Adrenal gland (tissue), 5 donors: Measurements from ENCODE around the gene CD34.

Experiments
- CTCF ChIP-seq, 6 experiments: fragments of 450-650 bp in 4 of 6; fragments of 200-600 bp in 2 of 6; sonication (generic) in 1 of 6; IDR thresholded peaks; 1 replicate in 5 of 6; 2 replicates in 1 of 6; pipeline versions ENCODE4 v1.5.1 to v1.8.0; 2016 to 2021; ENCODE audit warnings: antibody characterized with exemption in 6 of 6, mild to moderate bottlenecking in 2 of 6, moderate library complexity in 1 of 6
- POLR2A ChIP-seq, 2 donors: fragments of 450-650 bp; IDR thresholded peaks; one replicate each; pipeline ENCODE4 v1.6.1; 2017; ENCODE audit warnings: antibody characterized with exemption in 2 of 2, mild to moderate bottlenecking in 2 of 2, moderate library complexity in 1 of 2
- donor health status: DM: no; HTN: no; CAD: no.

- TF ChIP-seq POLR2A (IDR thresholded peaks at IDR 0.05) (no peak), CTCF (IDR thresholded peaks at IDR 0.05) (no peak)
Measured at GRCh38 chr1:207938016-207938415, 27.1 kb upstream of the CD34 start.
